GM12878 (cell line): ENCODE data around the gene MAPKAPK2. TPM values are rescaled to one million over a fixed set of nuclear protein-coding genes. Genes with fewer than 3 reads are reported as not detected.

ENCODE experiments used
- ATAC-seq: fragments of 200-7000 bp; cut with Tn5 transposase; 3 replicates; pipeline ENCODE4 v1.9.1; 2020; ENCODE audit warnings: mild to moderate bottlenecking, moderate library complexity
- BruUV-seq: library from RNA; stranded (reverse); fragments of 400-500 nt; replicated peaks from 2 replicates; lab custom pipeline; 2021; lab: Mats Ljungman, UMichigan
- CTCF ChIA-PET: fragments of 300-600 bp; sonication (Branson Sonifier 250); formaldehyde crosslinking; extraction: SDS; loops from one replicate; lab custom pipeline; 2021; ENCODE audit warnings: inconsistent platforms; lab: Yijun Ruan, JAX
- POLR2A ChIA-PET: fragments of 350-600 bp; formaldehyde crosslinking; extraction: SDS; loops from one replicate; lab custom pipeline; 2021; ENCODE audit warnings: inconsistent platforms; lab: Charles Lee
- RAD21 ChIA-PET: fragments of 300-600 bp; sonication (Branson Sonifier 250); formaldehyde crosslinking; loops from one replicate; lab custom pipeline; 2023; ENCODE audit warnings: antibody characterized with exemption; ENCODE audit not compliant: unreplicated experiment; lab: Charles Lee
- SMC1A ChIA-PET: fragments of 300-600 bp; sonication (Branson Sonifier 250); formaldehyde crosslinking; loops from one replicate; lab custom pipeline; 2023; ENCODE audit not compliant: unreplicated experiment, uncharacterized antibody; lab: Charles Lee
- DNase-seq: peaks from one replicate; pipeline ENCODE4 v3.0.0-alpha.2; 2011; ENCODE audit warnings: low read depth, low spot score
- FAIRE-seq: peaks from 3 replicates; lab custom pipeline; 2011; peaks lifted over from hg19 to GRCh38; lab: Jason Lieb, UNC
- H2AFZ ChIP-seq: 2 replicates; pipeline ENCODE4 v1.6.0; 2011; ENCODE audit warnings: low read depth, low read length, control low read depth; ENCODE audit not compliant: control insufficient read depth
- H3K27ac ChIP-seq: 2 replicates; pipeline ENCODE4 v1.5.1; 2011; ENCODE audit warnings: control low read depth; ENCODE audit not compliant: control insufficient read depth, insufficient read depth
- H3K27me3 ChIP-seq, 2 experiments: replicated peaks in 1 of 2; 2 replicates each; pipeline versions ENCODE4 v1.6.0 to v1.6.1; 2011; ENCODE audit warnings: low read length in 1 of 2; ENCODE audit not compliant: control insufficient read depth in 2 of 2, insufficient read depth in 2 of 2
- H3K36me3 ChIP-seq, 2 experiments: 2 replicates each; pipeline ENCODE4 v1.5.1; 2011; ENCODE audit warnings: low read length in 1 of 2; ENCODE audit not compliant: control insufficient read depth in 2 of 2, insufficient read depth in 2 of 2
- H3K4me1 ChIP-seq: 2 replicates; pipeline ENCODE4 v1.6.1; 2011; ENCODE audit warnings: mild to moderate bottlenecking, low read length, moderate library complexity, mixed read lengths; ENCODE audit not compliant: control insufficient read depth, insufficient read depth
- H3K4me2 ChIP-seq: 2 replicates; pipeline ENCODE4 v1.6.0; 2011; ENCODE audit warnings: control low read depth; ENCODE audit not compliant: control insufficient read depth, insufficient read depth
- H3K4me3 ChIP-seq: fragments of 200-600 bp; sonication (generic); 2 replicates; pipeline ENCODE4 v1.5.1; 2016
- H3K79me2 ChIP-seq: 2 replicates; pipeline ENCODE4 v1.6.0; 2011; ENCODE audit warnings: low read length; ENCODE audit not compliant: control insufficient read depth, insufficient read depth
- H3K9ac ChIP-seq: 2 replicates; pipeline ENCODE4 v1.8.0; 2011; ENCODE audit warnings: low read length, control low read depth, mixed read lengths; ENCODE audit not compliant: control insufficient read depth, insufficient read depth
- H3K9me3 ChIP-seq: replicated peaks from 3 replicates; pipeline ENCODE4 v1.5.1; 2011; ENCODE audit warnings: mild to moderate bottlenecking, low read length; ENCODE audit not compliant: control insufficient read depth, insufficient read depth
- H4K20me1 ChIP-seq: 2 replicates; pipeline ENCODE4 v1.6.0; 2011; ENCODE audit not compliant: control insufficient read depth, insufficient read depth
- CREM ChIP-seq: IDR thresholded peaks from 2 replicates; pipeline ENCODE4 v1.6.1; 2014; ENCODE audit warnings: antibody characterized with exemption, low read depth
- ETV6 ChIP-seq, 2 experiments: fragments of 450-650 bp in 1 of 2; IDR thresholded peaks in 1 of 2; conservative IDR thresholded peaks in 1 of 2; 2 replicates each; pipeline ENCODE4 v1.6.1; 2014; ENCODE audit warnings: antibody characterized with exemption in 1 of 2, borderline replicate concordance in 1 of 2, low read depth in 1 of 2, mild to moderate bottlenecking in 1 of 2, moderate library complexity in 1 of 2
- LARP7 ChIP-seq: fragments of 450-650 bp; IDR thresholded peaks from 2 replicates; pipeline ENCODE4 v1.6.1; 2017; ENCODE audit warnings: mild to moderate bottlenecking
- MEF2B ChIP-seq: fragments of 450-650 bp; IDR thresholded peaks from 2 replicates; pipeline ENCODE4 v1.6.1; 2018; ENCODE audit warnings: mild to moderate bottlenecking, moderate library complexity; ENCODE audit not compliant: partially characterized antibody, poor library complexity, severe bottlenecking
- POLR2AphosphoS5 ChIP-seq: IDR thresholded peaks from 2 replicates; pipeline ENCODE4 v1.6.1; 2011; ENCODE audit warnings: mild to moderate bottlenecking, low read length, inconsistent platforms
- RBBP5 ChIP-seq: fragments of 200-600 bp; sonication (generic); conservative IDR thresholded peaks from 2 replicates; pipeline ENCODE4 v1.6.1; 2016
- SIX5 ChIP-seq: IDR thresholded peaks from 2 replicates; pipeline ENCODE4 v1.6.1; 2011; ENCODE audit warnings: mild to moderate bottlenecking, low read depth, low read length, moderate library complexity; ENCODE audit not compliant: severe bottlenecking
- SMAD1 ChIP-seq: fragments of 450-650 bp; IDR thresholded peaks from 2 replicates; pipeline ENCODE4 v1.6.1; 2018; ENCODE audit warnings: mild to moderate bottlenecking, low read depth; ENCODE audit not compliant: partially characterized antibody
- STAT3 ChIP-seq: IDR thresholded peaks from 2 replicates; pipeline ENCODE4 v1.6.1; 2011; ENCODE audit warnings: low read depth, low read length, improper control_type of control experiment
- TCF3 ChIP-seq: IDR thresholded peaks from 2 replicates; pipeline ENCODE4 v1.6.1; 2012; ENCODE audit warnings: low read depth, mild to moderate bottlenecking, low read length, borderline replicate concordance; ENCODE audit not compliant: insufficient read depth
- YBX1 ChIP-seq: fragments of 450-650 bp; IDR thresholded peaks from 2 replicates; pipeline ENCODE4 v1.6.1; 2016; ENCODE audit warnings: antibody characterized with exemption
- ZZZ3 ChIP-seq: IDR thresholded peaks from 2 replicates; pipeline ENCODE4 v1.6.1; 2011; ENCODE audit warnings: low read depth; ENCODE audit not compliant: control insufficient read depth, insufficient read length
- WGBS: methylation state at CpG from one replicate; pipeline ENCODE4 v1.1.6; 2016; ENCODE audit warnings: low lambda C conversion rate; ENCODE audit not compliant: insufficient replicate concordance, insufficient coverage; ENCODE audit errors: missing lambda C conversion rate; 5-methylcytosine and 5-hydroxymethylcytosine counted together
- in situ Hi-C: fragments of 300-500 bp; cut with MboI; formaldehyde crosslinking; loops from 9 replicates; pipeline ENCODE4 v1.14.3; 2018; ENCODE audit warnings: mixed read lengths
- intact Hi-C: fragments of 100-400 bp; cut with micrococcal nuclease; formaldehyde crosslinking; loops from one replicate; pipeline ENCODE4 v1.14.2; 2022; ENCODE audit not compliant: unreplicated experiment
- polyA plus RNA-seq, 11 experiments: library from polyadenylated mRNA; depleted of rRNA in 4 of 11; unstranded in 6 of 11; stranded (reverse) in 5 of 11; fragments of >200 nt; fragmentation: Nextera tagmentation in 4 of 11; fragmentation: Illumina TruSeq in 1 of 11; extraction: Ambion mirVana in 4 of 11; extraction: Trizol in 1 of 11; gene quantifications; 1 replicate in 1 of 11; 2 replicates in 10 of 11; pipeline versions ENCODE4 v1.2.1 to v1.2.3, GENCODE V29; 2011 to 2016; ENCODE audit warnings: inconsistent platforms in 2 of 11, missing spikeins in 2 of 11, low read depth in 1 of 11
- total RNA-seq, 4 experiments: library from RNA; depleted of rRNA in 3 of 4; stranded (reverse); fragments of >200 nt in 3 of 4; fragmentation: Illumina TruSeq in 1 of 4; extraction: Trizol in 1 of 4; gene quantifications; 2 replicates each; pipeline versions ENCODE4 v1.2.1 to v1.2.3, GENCODE V29; 2013 to 2021
- TF ChIP-seq, protein P1 (sequence below): IDR thresholded peaks from 2 replicates; pipeline ENCODE4 v1.6.1; 2012; ENCODE audit warnings: low read depth, low read length, improper control_type of control experiment
- TF ChIP-seq, protein P2 (sequence below): fragments of 450-650 bp; formaldehyde crosslinking; IDR thresholded peaks from 2 replicates; pipeline ENCODE4 v1.4.0; 2022; ENCODE audit warnings: mild to moderate bottlenecking, moderate library complexity
- TF ChIP-seq, protein P3 (sequence below): IDR thresholded peaks from 2 replicates; pipeline ENCODE4 v1.6.1; 2011; ENCODE audit warnings: mild to moderate bottlenecking, low read depth, low read length, moderate library complexity; ENCODE audit not compliant: insufficient replicate concordance

The MAPKAPK2 gene
- total and polyA plus RNA-seq, 10 of the 15 experiments (the other 5 are each of a cell fraction or from before 2014, with no cell fraction given): 0.72 to 92.2 (median 49.3) TPM

- in situ Hi-C loops: no loop called here
- WGBS: 33% methylated on average over 7 of the region's 7 CpGs
These were observed 25.8 kb upstream of the MAPKAPK2 start for GRCh38 chr1:206658981-206659273.

More at GRCh38 chr1:206658981-206659273, 25.8 kb upstream of the MAPKAPK2 start:
- CTCF ChIA-PET: interaction anchor here (0.6 to 28.3 kb wide), 27 partner anchors 11 to 884 kb away, joined by 3 to 1150 read pairs (median 6); partner anchors contain the start of genes DYRK3, EIF2D, MAPKAPK2 and RASSF5
- H3K4me3 ChIP-seq: no peak overlapping the region
- SMC1A ChIA-PET: interaction anchor here (0.6 to 14.7 kb wide), 17 partner anchors 10 to 324 kb away, joined by 3 to 301 read pairs (median 4); partner anchors contain the start of gene DYRK3
- H3K4me2 ChIP-seq: no peak overlapping the region
- ATAC-seq (no peak), FAIRE-seq (no peak), DNase-seq (no peak)
- no peaks in the 10 kb centered on the region for H3K79me2 ChIP-seq
- peaks cover 14% of the 10 kb centered on the region for H3K4me1 ChIP-seq
- TF ChIP-seq POLR2AphosphoS5 (no peak), ETV6 (conservative IDR thresholded peaks at IDR 0.05 in 1 of 2, IDR thresholded peaks at IDR 0.05 in 1 of 2; ENCODE audit: borderline replicate concordance in 1 of 2, low read depth in 1 of 2) (no peak), STAT3 (no peak), CREM (no peak), SIX5 (no peak), ZZZ3 (no peak), TCF3 (no peak), SMAD1 (no peak), YBX1 (no peak), RBBP5 (no peak), MEF2B (no peak), LARP7 (no peak)
- TF ChIP-seq, protein P1, sequence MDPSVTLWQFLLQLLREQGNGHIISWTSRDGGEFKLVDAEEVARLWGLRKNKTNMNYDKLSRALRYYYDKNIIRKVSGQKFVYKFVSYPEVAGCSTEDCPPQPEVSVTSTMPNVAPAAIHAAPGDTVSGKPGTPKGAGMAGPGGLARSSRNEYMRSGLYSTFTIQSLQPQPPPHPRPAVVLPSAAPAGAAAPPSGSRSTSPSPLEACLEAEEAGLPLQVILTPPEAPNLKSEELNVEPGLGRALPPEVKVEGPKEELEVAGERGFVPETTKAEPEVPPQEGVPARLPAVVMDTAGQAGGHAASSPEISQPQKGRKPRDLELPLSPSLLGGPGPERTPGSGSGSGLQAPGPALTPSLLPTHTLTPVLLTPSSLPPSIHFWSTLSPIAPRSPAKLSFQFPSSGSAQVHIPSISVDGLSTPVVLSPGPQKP: no peak
- TF ChIP-seq, protein P2, sequence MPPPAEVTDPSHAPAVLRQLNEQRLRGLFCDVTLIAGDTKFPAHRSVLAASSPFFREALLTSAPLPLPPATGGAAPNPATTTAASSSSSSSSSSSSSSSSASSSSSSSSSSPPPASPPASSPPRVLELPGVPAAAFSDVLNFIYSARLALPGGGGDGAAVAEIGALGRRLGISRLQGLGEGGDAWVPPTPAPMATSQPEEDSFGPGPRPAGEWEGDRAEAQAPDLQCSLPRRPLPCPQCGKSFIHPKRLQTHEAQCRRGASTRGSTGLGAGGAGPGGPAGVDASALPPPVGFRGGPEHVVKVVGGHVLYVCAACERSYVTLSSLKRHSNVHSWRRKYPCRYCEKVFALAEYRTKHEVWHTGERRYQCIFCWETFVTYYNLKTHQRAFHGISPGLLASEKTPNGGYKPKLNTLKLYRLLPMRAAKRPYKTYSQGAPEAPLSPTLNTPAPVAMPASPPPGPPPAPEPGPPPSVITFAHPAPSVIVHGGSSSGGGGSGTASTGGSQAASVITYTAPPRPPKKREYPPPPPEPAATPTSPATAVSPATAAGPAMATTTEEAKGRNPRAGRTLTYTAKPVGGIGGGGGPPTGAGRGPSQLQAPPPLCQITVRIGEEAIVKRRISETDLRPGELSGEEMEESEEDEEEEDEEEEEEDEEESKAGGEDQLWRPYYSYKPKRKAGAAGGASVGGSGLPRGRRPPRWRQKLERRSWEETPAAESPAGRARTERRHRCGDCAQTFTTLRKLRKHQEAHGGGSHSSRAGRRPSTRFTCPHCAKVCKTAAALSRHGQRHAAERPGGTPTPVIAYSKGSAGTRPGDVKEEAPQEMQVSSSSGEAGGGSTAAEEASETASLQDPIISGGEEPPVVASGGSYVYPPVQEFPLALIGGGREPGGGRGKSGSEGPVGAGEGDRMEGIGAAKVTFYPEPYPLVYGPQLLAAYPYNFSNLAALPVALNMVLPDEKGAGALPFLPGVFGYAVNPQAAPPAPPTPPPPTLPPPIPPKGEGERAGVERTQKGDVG (CRISPR knock-in tag): no peak
- TF ChIP-seq, protein P3, sequence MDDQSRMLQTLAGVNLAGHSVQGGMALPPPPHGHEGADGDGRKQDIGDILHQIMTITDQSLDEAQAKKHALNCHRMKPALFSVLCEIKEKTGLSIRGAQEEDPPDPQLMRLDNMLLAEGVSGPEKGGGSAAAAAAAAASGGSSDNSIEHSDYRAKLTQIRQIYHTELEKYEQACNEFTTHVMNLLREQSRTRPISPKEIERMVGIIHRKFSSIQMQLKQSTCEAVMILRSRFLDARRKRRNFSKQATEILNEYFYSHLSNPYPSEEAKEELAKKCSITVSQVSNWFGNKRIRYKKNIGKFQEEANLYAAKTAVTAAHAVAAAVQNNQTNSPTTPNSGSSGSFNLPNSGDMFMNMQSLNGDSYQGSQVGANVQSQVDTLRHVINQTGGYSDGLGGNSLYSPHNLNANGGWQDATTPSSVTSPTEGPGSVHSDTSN: no peak
- H3K27ac ChIP-seq: no peak overlapping the region
- POLR2A ChIA-PET: interaction anchor here (0.7 to 3.1 kb wide), 5 partner anchors 22 to 163 kb away, joined by 3 to 10 read pairs (median 4); partner anchors contain the start of gene DYRK3
- RAD21 ChIA-PET: interaction anchor here (0.9 to 5.3 kb wide), 16 partner anchors 9 to 323 kb away, joined by 3 to 42 read pairs (median 4); partner anchors contain the start of gene DYRK3
- no peaks in the 10 kb centered on the region for H3K36me3 ChIP-seq
- H4K20me1 ChIP-seq: no peaks in the 10 kb centered on the region
- H2AFZ ChIP-seq: no peak overlapping the region
- no peak overlapping the region for H3K9ac ChIP-seq
- intact Hi-C loops: no loop called here
- BruUV-seq: no TSS peak
- no peaks in the 10 kb centered on the region for H3K9me3 ChIP-seq
- no peaks in the 10 kb centered on the region for H3K27me3 ChIP-seq
